ENCODE results near the gene PMS1. TPM values are rescaled to one million over a fixed set of nuclear protein-coding genes. Genes with fewer than 3 reads are reported as not detected.

PMS1 gene
- total and polyA plus RNA-seq, 9 of the 15 experiments (the other 6 are each of a cell fraction or from before 2014, with no cell fraction given), result 14.5 to 29.8 (median 24.7) TPM

- TF ChIP-seq, protein P1, sequence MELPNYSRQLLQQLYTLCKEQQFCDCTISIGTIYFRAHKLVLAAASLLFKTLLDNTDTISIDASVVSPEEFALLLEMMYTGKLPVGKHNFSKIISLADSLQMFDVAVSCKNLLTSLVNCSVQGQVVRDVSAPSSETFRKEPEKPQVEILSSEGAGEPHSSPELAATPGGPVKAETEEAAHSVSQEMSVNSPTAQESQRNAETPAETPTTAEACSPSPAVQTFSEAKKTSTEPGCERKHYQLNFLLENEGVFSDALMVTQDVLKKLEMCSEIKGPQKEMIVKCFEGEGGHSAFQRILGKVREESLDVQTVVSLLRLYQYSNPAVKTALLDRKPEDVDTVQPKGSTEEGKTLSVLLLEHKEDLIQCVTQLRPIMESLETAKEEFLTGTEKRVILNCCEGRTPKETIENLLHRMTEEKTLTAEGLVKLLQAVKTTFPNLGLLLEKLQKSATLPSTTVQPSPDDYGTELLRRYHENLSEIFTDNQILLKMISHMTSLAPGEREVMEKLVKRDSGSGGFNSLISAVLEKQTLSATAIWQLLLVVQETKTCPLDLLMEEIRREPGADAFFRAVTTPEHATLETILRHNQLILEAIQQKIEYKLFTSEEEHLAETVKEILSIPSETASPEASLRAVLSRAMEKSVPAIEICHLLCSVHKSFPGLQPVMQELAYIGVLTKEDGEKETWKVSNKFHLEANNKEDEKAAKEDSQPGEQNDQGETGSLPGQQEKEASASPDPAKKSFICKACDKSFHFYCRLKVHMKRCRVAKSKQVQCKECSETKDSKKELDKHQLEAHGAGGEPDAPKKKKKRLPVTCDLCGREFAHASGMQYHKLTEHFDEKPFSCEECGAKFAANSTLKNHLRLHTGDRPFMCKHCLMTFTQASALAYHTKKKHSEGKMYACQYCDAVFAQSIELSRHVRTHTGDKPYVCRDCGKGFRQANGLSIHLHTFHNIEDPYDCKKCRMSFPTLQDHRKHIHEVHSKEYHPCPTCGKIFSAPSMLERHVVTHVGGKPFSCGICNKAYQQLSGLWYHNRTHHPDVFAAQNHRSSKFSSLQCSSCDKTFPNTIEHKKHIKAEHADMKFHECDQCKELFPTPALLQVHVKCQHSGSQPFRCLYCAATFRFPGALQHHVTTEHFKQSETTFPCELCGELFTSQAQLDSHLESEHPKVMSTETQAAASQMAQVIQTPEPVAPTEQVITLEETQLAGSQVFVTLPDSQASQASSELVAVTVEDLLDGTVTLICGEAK (IDR thresholded peaks at IDR 0.05), result peak; percentile 94
- TF ChIP-seq, protein P1 (CRISPR knock-in tag; IDR thresholded peaks at IDR 0.05), result no peak
- no peak for TF ChIP-seq ZNF561 (CRISPR knock-in tag; conservative IDR thresholded peaks at IDR 0.05)
- no peak for TF ChIP-seq ESRRB (CRISPR knock-in tag; IDR thresholded peaks at IDR 0.05; ENCODE audit: borderline replicate concordance)
- peak; percentile 69 for TF ChIP-seq POLR2G (IDR thresholded peaks at IDR 0.05; ENCODE audit: low read depth, low read length)
- TF ChIP-seq ZFP36 (IDR thresholded peaks at IDR 0.05; ENCODE audit: low read depth, low read length, partially characterized antibody), result peak; percentile 25
- TF ChIP-seq XRCC3 (IDR thresholded peaks at IDR 0.05), result no peak
- TF ChIP-seq JUN (IDR thresholded peaks at IDR 0.05; ENCODE audit: borderline replicate concordance, low read depth, low read length), result peak; percentile 48
- TF ChIP-seq JUN (CRISPR knock-in tag; IDR thresholded peaks at IDR 0.05; ENCODE audit: borderline replicate concordance), result no peak
- TF ChIP-seq, protein P2, sequence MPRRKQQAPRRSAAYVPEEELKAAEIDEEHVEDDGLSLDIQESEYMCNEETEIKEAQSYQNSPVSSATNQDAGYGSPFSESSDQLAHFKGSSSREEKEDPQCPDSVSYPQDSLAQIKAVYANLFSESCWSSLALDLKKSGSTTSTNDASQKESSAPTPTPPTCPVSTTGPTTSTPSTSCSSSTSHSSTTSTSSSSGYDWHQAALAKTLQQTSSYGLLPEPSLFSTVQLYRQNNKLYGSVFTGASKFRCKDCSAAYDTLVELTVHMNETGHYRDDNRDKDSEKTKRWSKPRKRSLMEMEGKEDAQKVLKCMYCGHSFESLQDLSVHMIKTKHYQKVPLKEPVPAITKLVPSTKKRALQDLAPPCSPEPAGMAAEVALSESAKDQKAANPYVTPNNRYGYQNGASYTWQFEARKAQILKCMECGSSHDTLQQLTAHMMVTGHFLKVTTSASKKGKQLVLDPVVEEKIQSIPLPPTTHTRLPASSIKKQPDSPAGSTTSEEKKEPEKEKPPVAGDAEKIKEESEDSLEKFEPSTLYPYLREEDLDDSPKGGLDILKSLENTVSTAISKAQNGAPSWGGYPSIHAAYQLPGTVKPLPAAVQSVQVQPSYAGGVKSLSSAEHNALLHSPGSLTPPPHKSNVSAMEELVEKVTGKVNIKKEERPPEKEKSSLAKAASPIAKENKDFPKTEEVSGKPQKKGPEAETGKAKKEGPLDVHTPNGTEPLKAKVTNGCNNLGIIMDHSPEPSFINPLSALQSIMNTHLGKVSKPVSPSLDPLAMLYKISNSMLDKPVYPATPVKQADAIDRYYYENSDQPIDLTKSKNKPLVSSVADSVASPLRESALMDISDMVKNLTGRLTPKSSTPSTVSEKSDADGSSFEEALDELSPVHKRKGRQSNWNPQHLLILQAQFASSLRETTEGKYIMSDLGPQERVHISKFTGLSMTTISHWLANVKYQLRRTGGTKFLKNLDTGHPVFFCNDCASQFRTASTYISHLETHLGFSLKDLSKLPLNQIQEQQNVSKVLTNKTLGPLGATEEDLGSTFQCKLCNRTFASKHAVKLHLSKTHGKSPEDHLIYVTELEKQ (CRISPR knock-in tag; IDR thresholded peaks at IDR 0.05), result no peak
- peak; percentile 92 for TF ChIP-seq RAD51 (IDR thresholded peaks at IDR 0.05; ENCODE audit: borderline replicate concordance, low read depth)
- peak in 1 of 2 experiments; percentile 56; a peak in 2 of 3 replicates for TF ChIP-seq CBX3 (IDR thresholded peaks at IDR 0.05; ENCODE audit: borderline replicate concordance in 1 of 2, low read length in 2 of 2)
- TF ChIP-seq HCFC1 (IDR thresholded peaks at IDR 0.05; ENCODE audit: low read depth, low read length), result peak; percentile 57
These were observed 21.5 kb upstream of the PMS1 start, which contains the start of gene OSGEPL1 (continued) for GRCh38 chr2:189762551-189763298.
